ENCODE measurements around the gene P4HB.

P4HB gene

GRCh38 chr17:81859906-81860755 is at the start of gene P4HB:
P4HB (minus strand) TSS chr17:81860535; CDS start chr17:81860471, 64 bp downstream.
- no peak for DNase-seq (ENCODE audit: low read depth, low spot score)

- no peak for DNase-seq (ENCODE audit: low read depth, low spot score)
Observed at GRCh38 chr17:81909231-81909630, 48.9 kb upstream of the P4HB start.

GRCh38 chr17:81908793-81909192 is 48.5 kb upstream of the P4HB start:
- DNase-seq (ENCODE audit: low read depth, low spot score) = no peak

- DNase-seq (ENCODE audit: low read depth, low spot score) = no peak
Observed at GRCh38 chr17:81907219-81908145, 47.1 kb upstream of the P4HB start.

GRCh38 chr17:81906476-81907218 is 46.3 kb upstream of the P4HB start:
- no peak for DNase-seq (ENCODE audit: low read depth, low spot score)

- no peak for DNase-seq (ENCODE audit: low read depth, low spot score)
Observed at GRCh38 chr17:81905993-81906392, 45.7 kb upstream of the P4HB start.

- no peak for DNase-seq (ENCODE audit: low read depth, low spot score)
Observed at GRCh38 chr17:81905424-81905875, 45.1 kb upstream of the P4HB start.

GRCh38 chr17:81904600-81905423 is 44.5 kb upstream of the P4HB start:
- DNase-seq (ENCODE audit: low read depth, low spot score) = no peak

GRCh38 chr17:81903896-81904599 is 43.7 kb upstream of the P4HB start:
- no peak for DNase-seq (ENCODE audit: low read depth, low spot score)

GRCh38 chr17:81903415-81903831 is 43.1 kb upstream of the P4HB start:
- no peak for DNase-seq (ENCODE audit: low read depth, low spot score)

- DNase-seq (ENCODE audit: low read depth, low spot score) = no peak
Observed at GRCh38 chr17:81902653-81903414, 42.5 kb upstream of the P4HB start.

GRCh38 chr17:81902023-81902652 is 41.8 kb upstream of the P4HB start, which contains the start of gene NPB:
NPB (plus strand) TSS chr17:81902238; CDS start chr17:81902278, 40 bp downstream.
- no peak for DNase-seq (ENCODE audit: low read depth, low spot score)

GRCh38 chr17:81901167-81902022 is 41.1 kb upstream of the P4HB start:
- no peak for DNase-seq (ENCODE audit: low read depth, low spot score)

GRCh38 chr17:81900181-81900820 is 40.0 kb upstream of the P4HB start:
- no peak for DNase-seq (ENCODE audit: low read depth, low spot score)

- DNase-seq (ENCODE audit: low read depth, low spot score) = no peak
Observed at GRCh38 chr17:81899514-81900166, 39.3 kb upstream of the P4HB start.

GRCh38 chr17:81898885-81899284 is 38.5 kb upstream of the P4HB start:
- no peak for DNase-seq (ENCODE audit: low read depth, low spot score)
